Measurements from ENCODE around the gene ARAP1.

Gene ARAP1

GRCh38 chr11:72724851-72725723, 27.1 kb downstream of the ARAP1 start:
- peak; percentile 68 for DNase-seq

GRCh38 chr11:72724021-72724551, 28.1 kb downstream of the ARAP1 start:
- DNase-seq: no peak

DNA sequence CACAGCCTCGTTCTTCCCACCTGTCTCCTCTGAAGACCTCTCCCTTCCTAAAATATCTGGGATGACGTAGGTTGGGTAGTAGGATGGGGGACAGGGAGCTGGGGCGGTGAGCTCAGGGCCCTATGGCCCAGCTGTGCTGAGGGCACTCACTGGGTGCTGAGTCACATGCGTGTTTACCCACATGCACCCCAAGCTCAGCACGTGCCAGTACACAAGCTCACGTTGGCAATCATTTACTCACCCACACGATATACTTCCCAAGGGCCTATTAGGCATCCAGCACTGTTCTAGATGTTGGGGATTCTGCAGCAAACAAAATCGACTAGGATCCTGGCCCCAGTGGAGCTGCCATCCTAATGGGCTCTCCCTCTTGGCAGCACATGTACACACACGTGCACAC, 28.7 kb downstream of the ARAP1 start:
- DNase-seq: no peak

DNA sequence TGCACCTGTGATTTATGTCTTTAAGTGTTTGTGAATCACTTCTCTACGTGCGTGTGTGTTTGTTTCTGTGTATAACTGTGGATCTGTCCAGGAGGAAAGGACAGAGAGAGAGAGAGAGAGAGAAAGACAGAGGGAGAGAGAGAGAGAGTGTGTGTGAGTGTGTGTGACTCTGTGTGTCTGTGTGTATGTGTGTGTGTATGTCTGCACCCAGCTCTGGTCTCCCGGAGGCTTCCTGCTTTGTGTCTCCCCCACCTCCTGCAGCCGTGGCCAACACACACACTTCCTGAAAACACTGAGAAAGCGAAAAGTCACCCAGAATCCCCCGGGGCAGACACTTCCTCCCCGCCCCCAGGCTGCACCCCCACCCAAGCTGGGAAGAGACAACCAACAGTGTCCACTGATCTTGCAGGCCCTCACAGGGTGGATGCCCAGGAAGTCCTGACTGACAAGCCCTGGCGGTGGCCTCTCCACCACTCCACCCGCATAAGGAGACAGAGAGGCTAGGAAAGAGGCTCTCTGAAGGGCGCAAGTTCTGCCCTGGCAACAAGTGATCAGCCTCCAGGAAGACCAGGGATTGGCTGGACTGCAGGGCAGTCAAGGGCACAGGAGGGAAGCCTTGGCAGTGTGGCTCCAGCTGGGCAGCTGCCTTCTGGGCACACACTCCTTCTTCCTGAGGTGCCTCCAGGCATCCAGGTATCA, 30.0 kb downstream of the ARAP1 start:
- DNase-seq: peak; percentile 93

DNA sequence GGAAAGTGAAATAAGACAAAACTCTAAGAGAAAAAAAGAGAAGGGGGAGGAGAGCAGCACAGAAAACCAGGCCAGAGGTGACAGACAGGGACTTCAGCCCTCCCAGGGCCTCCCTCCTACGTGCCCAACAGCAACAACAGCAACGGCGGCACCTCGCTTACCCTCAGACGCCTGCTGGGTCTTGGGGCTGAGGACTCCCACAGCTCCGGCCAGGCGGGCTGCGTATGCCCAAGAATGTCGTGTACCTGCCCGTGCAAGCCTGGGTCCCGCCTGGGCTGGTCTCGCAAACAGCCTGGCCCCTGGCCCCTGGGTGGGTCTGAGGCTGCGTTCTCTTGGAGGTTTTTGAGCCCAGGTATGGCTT, 30.5 kb downstream of the ARAP1 start:
- DNase-seq: peak; percentile 85

GRCh38 chr11:72721276-72721675, 30.9 kb downstream of the ARAP1 start:
- no peak for DNase-seq

GRCh38 chr11:72720784-72721183, 31.4 kb downstream of the ARAP1 start:
- no peak for DNase-seq

- DNase-seq: no peak
These were observed 32.2 kb downstream of the ARAP1 start for GRCh38 chr11:72720047-72720446.

- no peak for DNase-seq
These were observed 32.7 kb downstream of the ARAP1 start for GRCh38 chr11:72719551-72719950.

DNA sequence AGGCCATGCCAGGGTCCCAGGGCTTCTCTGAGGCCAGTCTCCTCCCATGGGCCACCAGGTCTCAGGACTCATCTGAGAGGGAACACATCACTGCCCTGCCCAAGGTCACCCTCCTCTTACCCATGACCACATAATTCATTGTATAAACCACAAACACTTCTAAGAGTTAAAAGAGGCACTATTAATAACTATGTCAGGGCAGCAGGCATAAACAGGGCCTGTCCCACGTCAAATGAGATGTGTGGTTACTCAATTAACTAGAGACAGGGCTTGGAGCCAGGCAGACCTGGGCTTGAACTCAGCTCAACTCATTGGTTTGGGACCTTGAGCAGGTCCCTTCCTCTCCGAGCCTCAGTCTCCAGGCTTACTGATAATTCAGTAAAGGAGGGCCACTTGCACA, 33.1 kb downstream of the ARAP1 start:
- DNase-seq: no peak

GRCh38 chr11:72718101-72718501, 34.1 kb downstream of the ARAP1 start:
- no peak for DNase-seq

DNA sequence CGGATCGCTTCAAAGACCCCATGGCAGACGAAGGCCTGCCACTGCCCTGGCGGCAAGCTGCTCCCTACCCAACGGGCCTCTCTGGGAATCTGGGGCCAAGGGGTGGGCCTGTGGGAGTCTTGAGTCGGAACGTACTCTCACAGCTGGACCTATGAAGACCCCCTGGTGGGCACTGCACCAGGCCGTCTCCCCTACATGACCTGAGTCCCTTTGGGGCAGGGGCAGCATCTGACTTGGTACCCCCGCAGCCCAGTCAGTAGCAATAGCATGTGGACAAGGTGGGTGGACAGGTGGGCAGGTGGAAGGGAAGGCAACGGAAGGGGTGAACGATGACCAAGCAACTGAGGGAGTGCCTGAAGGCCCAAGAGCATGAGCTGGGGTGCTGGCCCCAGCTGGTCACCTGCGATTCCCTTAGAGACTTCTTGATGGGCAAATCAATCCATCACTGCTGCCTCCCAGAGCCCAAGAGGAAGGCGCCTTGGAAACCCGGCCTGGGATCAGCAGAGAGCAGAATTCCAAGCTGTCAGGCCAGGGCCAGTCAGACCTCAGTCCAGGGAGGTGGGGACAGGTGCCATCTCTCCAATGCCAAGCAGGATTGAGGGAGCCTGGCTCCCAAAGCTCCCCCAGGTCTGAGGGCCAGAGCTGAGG, 35.3 kb downstream of the ARAP1 start:
- DNase-seq: no peak

- no peak for DNase-seq
These were observed 35.9 kb downstream of the ARAP1 start for GRCh38 chr11:72716290-72716689.

DNA sequence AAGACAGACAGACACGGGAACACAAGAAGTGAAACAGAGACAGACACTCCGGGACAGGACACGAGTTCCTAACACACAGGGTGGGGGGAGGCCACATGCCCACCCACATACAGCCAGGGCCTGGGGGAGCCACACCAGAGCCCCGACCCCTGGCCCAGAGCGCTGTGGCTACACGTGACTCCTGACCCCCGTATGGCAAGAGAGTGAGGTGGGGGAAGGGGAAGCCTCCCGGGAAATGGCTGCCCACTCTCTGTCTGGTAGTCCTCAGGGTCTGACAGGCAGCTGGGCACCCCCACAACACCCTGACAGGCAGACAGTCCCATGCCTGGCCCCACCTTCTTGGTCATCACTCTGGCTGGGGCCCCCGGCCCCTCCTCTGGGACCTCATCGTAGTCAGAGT, 39.4 kb downstream of the ARAP1 start:
- DNase-seq: no peak

GRCh38 chr11:72712168-72712751, 39.9 kb downstream of the ARAP1 start:
- peak; percentile 28 for DNase-seq

- DNase-seq: no peak
These were observed 41.1 kb downstream of the ARAP1 start for GRCh38 chr11:72711141-72711540.

- no peak for DNase-seq
These were observed 41.9 kb downstream of the ARAP1 start for GRCh38 chr11:72710278-72710677.

- DNase-seq: no peak
These were observed 42.5 kb downstream of the ARAP1 start for GRCh38 chr11:72709478-72710238.

- DNase-seq: no peak
These were observed 45.2 kb downstream of the ARAP1 start for GRCh38 chr11:72707032-72707431.

DNA sequence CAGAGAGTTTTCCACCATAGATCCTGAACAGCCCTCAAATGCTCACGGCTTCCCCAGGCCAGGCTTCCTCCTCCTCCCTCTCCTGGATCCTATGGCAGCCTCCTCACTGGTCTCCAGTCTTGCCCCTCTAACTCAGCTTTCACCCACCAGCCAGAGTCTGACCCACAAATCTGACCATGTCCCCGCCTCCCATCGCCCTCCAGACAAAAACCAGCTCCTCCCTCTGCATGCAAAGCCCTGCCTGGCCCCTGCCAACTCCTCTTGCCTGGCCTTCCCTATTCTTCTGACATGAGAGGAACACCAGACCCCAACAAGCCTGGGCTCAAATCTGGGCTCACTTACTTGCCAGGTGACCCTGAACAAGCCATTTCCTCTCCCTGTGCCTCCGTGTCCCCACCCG, 45.6 kb downstream of the ARAP1 start:
- no peak for DNase-seq

- DNase-seq: no peak
These were observed 46.5 kb downstream of the ARAP1 start for GRCh38 chr11:72705442-72706365.
